Breast epithelium (tissue), 3 donors: ENCODE measurements around the gene SECTM1.

Experiments
- CTCF ChIP-seq, 3 donors: fragments of 450-650 bp; IDR thresholded peaks; one replicate each; pipeline ENCODE4 v1.5.1; 2016 to 2017; ENCODE audit warnings: antibody characterized with exemption in 3 of 3, mild to moderate bottlenecking in 3 of 3, moderate library complexity in 3 of 3
- POLR2A ChIP-seq: fragments of 450-650 bp; IDR thresholded peaks from one replicate; pipeline ENCODE4 v1.6.1; 2016; ENCODE audit warnings: antibody characterized with exemption, mild to moderate bottlenecking, moderate library complexity
- POLR2AphosphoS5 ChIP-seq, 3 donors: sonication (generic); formaldehyde crosslinking; IDR thresholded peaks; one replicate each; pipeline ENCODE4 v1.6.1; 2017; ENCODE audit warnings: antibody characterized with exemption in 3 of 3

GRCh38 chr17:82283208-82283749 lies 50.3 kb downstream of the SECTM1 start:
- TF ChIP-seq CTCF (IDR thresholded peaks at IDR 0.05) (no peak), POLR2AphosphoS5 (IDR thresholded peaks at IDR 0.05) (no peak), POLR2A (no peak)
